K562 (cell line): ENCODE results near the gene ZNF503. TPM values are rescaled to one million over a fixed set of nuclear protein-coding genes. Genes with fewer than 3 reads are reported as not detected.

Experiments
- ATAC-seq: fragments of 200-7000 bp; cut with Tn5 transposase; 3 replicates; pipeline ENCODE4 v1.9.1; 2020; ENCODE audit warnings: moderate library complexity
- BruUV-seq: library from RNA; stranded (reverse); fragments of 400-500 nt; replicated peaks from 2 replicates; lab custom pipeline; 2021; lab: Mats Ljungman, UMichigan
- CTCF ChIA-PET: fragments of 300-600 bp; formaldehyde crosslinking; extraction: SDS; loops from one replicate; lab custom pipeline; 2021; ENCODE audit warnings: low intra/inter-chr PET ratio; lab: Yijun Ruan, JAX
- POLR2A ChIA-PET: fragments of 300-600, 350-650 bp; sonication (Branson Sonifier 250); formaldehyde crosslinking; extraction: SDS; loops from one replicate; lab custom pipeline; 2021; ENCODE audit warnings: antibody characterized with exemption, inconsistent platforms; lab: Yijun Ruan, JAX
- DNase-seq, 4 experiments: peaks; one replicate each; pipeline versions ENCODE4 v3.0.0 to v3.0.0-alpha.2; 2011 to 2018; ENCODE audit warnings: low spot score in 3 of 4, mixed read lengths in 3 of 4; ENCODE audit errors: extremely low read depth in 1 of 4
- FAIRE-seq: peaks from 2 replicates; lab custom pipeline; 2011; peaks lifted over from hg19 to GRCh38; lab: Jason Lieb, UNC
- H2AFZ ChIP-seq: 2 replicates; pipeline ENCODE4 v1.6.0; 2011; ENCODE audit warnings: low read depth, low read length, control low read depth, inconsistent platforms
- H3K27ac ChIP-seq: fragments of 200-600 bp; 3 replicates; pipeline ENCODE4 v1.8.0; 2011; ENCODE audit warnings: low read depth, mild to moderate bottlenecking, control low read depth, inconsistent platforms, low read length, moderate library complexity, mixed read lengths; ENCODE audit errors: extremely low read depth
- H3K27me3 ChIP-seq, 2 experiments: fragments of 300-600 bp in 1 of 2; 2 replicates in 1 of 2; 3 replicates in 1 of 2; pipeline versions ENCODE4 v1.6.0 to v1.8.0; 2011; ENCODE audit warnings: inconsistent platforms in 2 of 2, low read length in 2 of 2, mild to moderate bottlenecking in 1 of 2, mixed read lengths in 1 of 2, moderate library complexity in 1 of 2; ENCODE audit not compliant: control insufficient read depth in 2 of 2, insufficient read depth in 2 of 2
- H3K36me3 ChIP-seq: fragments of 300-600 bp; 3 replicates; pipeline ENCODE4 v1.8.0; 2011; ENCODE audit warnings: mild to moderate bottlenecking, low read length, inconsistent platforms; ENCODE audit not compliant: control insufficient read depth, insufficient read depth
- H3K4me1 ChIP-seq, 2 experiments: fragments of 200-600 bp in 1 of 2; replicated peaks in 1 of 2; 2 replicates in 1 of 2; 3 replicates in 1 of 2; pipeline versions ENCODE4 v1.5.1 to v1.8.0; 2011; ENCODE audit warnings: inconsistent platforms in 2 of 2, low read length in 2 of 2, mild to moderate bottlenecking in 1 of 2, mixed read lengths in 1 of 2, moderate library complexity in 1 of 2; ENCODE audit not compliant: control insufficient read depth in 2 of 2, insufficient read depth in 2 of 2
- H3K4me2 ChIP-seq: 2 replicates; pipeline ENCODE4 v1.6.1; 2011; ENCODE audit warnings: low read length, control low read depth, inconsistent platforms, mixed read lengths; ENCODE audit not compliant: insufficient read depth
- H3K4me3 ChIP-seq: fragments of 200-600 bp; sonication (generic), shearing (Covaris generic); 2 replicates; pipeline ENCODE4 v1.5.1; 2016; ENCODE audit warnings: control low read depth, inconsistent platforms
- H3K79me2 ChIP-seq: fragments of 200-600 bp; 3 replicates; pipeline ENCODE4 v1.8.0; 2011; ENCODE audit warnings: low read length, inconsistent platforms; ENCODE audit not compliant: control insufficient read depth, insufficient read depth
- H3K9ac ChIP-seq, 2 experiments: 2 replicates each; pipeline versions ENCODE4 v1.6.0 to v1.6.1; 2011; ENCODE audit warnings: low read depth in 2 of 2, low read length in 2 of 2, control low read depth in 1 of 2, inconsistent platforms in 1 of 2, mild to moderate bottlenecking in 1 of 2, mixed read lengths in 1 of 2; ENCODE audit not compliant: insufficient read depth in 1 of 2
- H3K9me1 ChIP-seq: one replicate; pipeline ENCODE4 v1.6.0; 2011; ENCODE audit warnings: inconsistent platforms, mild to moderate bottlenecking, low read length, moderate library complexity; ENCODE audit not compliant: control insufficient read depth, insufficient read depth
- H3K9me3 ChIP-seq: replicated peaks from 2 replicates; pipeline ENCODE4 v1.5.1; 2011; ENCODE audit warnings: low read depth, low read length, inconsistent platforms; ENCODE audit not compliant: control insufficient read depth, insufficient read depth
- H4K20me1 ChIP-seq: replicated peaks from 2 replicates; pipeline ENCODE4 v1.6.1; 2011; ENCODE audit warnings: low read length, inconsistent platforms, mixed read lengths; ENCODE audit not compliant: control insufficient read depth, insufficient read depth
- FOSL1 ChIP-seq: fragments of 200-800 bp; sonication (Bioruptor generic); conservative IDR thresholded peaks from 2 replicates; pipeline ENCODE4 v1.6.1; 2016; ENCODE audit warnings: missing genetic modification characterization, missing compliant biosample characterization
- XRCC5 ChIP-seq: fragments of 200-400 bp; formaldehyde crosslinking; IDR thresholded peaks from 2 replicates; pipeline ENCODE4 v1.6.1; 2017; ENCODE audit warnings: low read depth, mild to moderate bottlenecking, low read length
- ZNF512 ChIP-seq: IDR thresholded peaks from 2 replicates; pipeline ENCODE4 v1.6.1; 2016; ENCODE audit warnings: missing genetic modification characterization, missing compliant biosample characterization
- WGBS: fragments of 100-300 bp; shearing (Covaris generic); methylation state at CpG from one replicate; pipeline ENCODE4 v1.1.6; 2016; ENCODE audit warnings: low coverage, mixed read lengths; ENCODE audit not compliant: insufficient coverage; ENCODE audit errors: missing lambda C conversion rate; 5-methylcytosine and 5-hydroxymethylcytosine counted together
- in situ Hi-C: fragments of 300-500 bp; cut with MboI; formaldehyde crosslinking; loops from 4 replicates; pipeline ENCODE4 v1.15.0; 2018; ENCODE audit warnings: inconsistent platforms, mixed read lengths
- intact Hi-C: fragments of 100-400 bp; cut with micrococcal nuclease; formaldehyde crosslinking; loops from 2 replicates; pipeline ENCODE4 v1.14.2; 2022
- polyA plus RNA-seq, 8 experiments: library from polyadenylated mRNA; depleted of rRNA in 4 of 8; stranded (reverse) in 5 of 8; unstranded in 3 of 8; fragments of >200 nt; fragmentation: Nextera tagmentation in 2 of 8; fragmentation: Illumina TruSeq in 1 of 8; extraction: Ambion mirVana in 2 of 8; extraction: Trizol in 1 of 8; gene quantifications; 2 replicates each; pipeline versions ENCODE4 v1.2.1 to v1.2.3, GENCODE V29; 2011 to 2014; ENCODE audit warnings: inconsistent platforms in 1 of 8, missing spikeins in 1 of 8
- total RNA-seq, 7 experiments: library from RNA; depleted of rRNA in 6 of 7; stranded (reverse); fragments of >200 nt in 6 of 7; fragmentation: Illumina TruSeq in 2 of 7; extraction: Trizol in 2 of 7; gene quantifications; 2 replicates each; pipeline versions ENCODE4 v1.2.1 to v1.2.3, GENCODE V29; 2011 to 2021; ENCODE audit warnings: low replicate concordance in 1 of 7

The ZNF503 gene
- total and polyA plus RNA-seq, 9 of the 15 experiments (the other 6 are each of a cell fraction or from before 2014, with no cell fraction given), result not detected

GRCh38 chr10:75428434-75429158 is 27.0 kb upstream of the ZNF503 start:
- Histone ChIP-seq H3K4me3 (no peak overlapping the region), H3K9me3 (no peaks in the 10 kb centered on the region), H3K9me1 (no peaks in the 10 kb centered on the region), H3K27me3 (peaks cover 17 to 47% of the 10 kb centered on the region in 2 experiments), H3K36me3 (no peaks in the 10 kb centered on the region), H3K79me2 (no peaks in the 10 kb centered on the region), H3K4me2 (no peak overlapping the region), H4K20me1 (no peaks in the 10 kb centered on the region), H3K27ac (no peak overlapping the region), H3K9ac (no peak overlapping the region), H2AFZ (no peak overlapping the region), H3K4me1 (peaks cover 6 to 14% of the 10 kb centered on the region in 2 experiments; a peak in 4 of 5 replicates)
- in situ Hi-C loops (no loop called here), intact Hi-C loops (no loop called here)
- 0% methylated on average over 9 of the region's 9 CpGs for WGBS
- POLR2A ChIA-PET, result interaction anchor here (0.7 kb wide), 1 partner anchor 667 kb away, joined by 3 read pairs; no protein-coding TSS in a partner anchor
- TF ChIP-seq FOSL1 (tag) (0 out of 2 replicates have a peak, but pooled peaks have one; percentile 32), XRCC5 (no peak), ZNF512 (tag) (peak; percentile 62)
- ATAC-seq (peak; percentile 50), FAIRE-seq (no peak), DNase-seq (peak in 1 of 4 experiments; percentile 32)
- BruUV-seq, result no TSS peak
- CTCF ChIA-PET, result no interaction called here
